ENCODE data around the gene DNAH17.

DNAH17 gene

GRCh38 chr17:78541488-78542206 lies 35.5 kb downstream of the DNAH17 start:
- peak; percentile 25 for DNase-seq

DNA sequence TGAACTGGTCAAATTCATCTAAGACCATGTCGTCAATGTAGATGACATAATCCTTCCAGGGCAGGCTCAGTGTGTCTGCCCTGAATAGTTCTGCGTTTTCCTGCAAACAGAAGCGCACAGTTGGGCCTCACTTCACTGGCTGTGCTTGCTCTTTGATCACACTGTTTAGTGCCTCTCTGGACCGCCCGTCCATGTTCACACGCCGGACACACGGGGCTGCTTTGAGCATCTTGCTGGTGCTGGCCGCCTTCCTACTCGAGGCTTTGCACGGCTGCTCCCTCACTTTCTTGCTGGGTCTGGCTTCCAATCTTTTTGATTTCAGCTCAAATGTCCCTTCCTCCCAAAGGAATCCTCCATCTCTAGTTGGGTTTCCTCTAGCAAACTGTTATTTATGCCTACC lies 37.4 kb downstream of the DNAH17 start:
- no peak for DNase-seq

DNA sequence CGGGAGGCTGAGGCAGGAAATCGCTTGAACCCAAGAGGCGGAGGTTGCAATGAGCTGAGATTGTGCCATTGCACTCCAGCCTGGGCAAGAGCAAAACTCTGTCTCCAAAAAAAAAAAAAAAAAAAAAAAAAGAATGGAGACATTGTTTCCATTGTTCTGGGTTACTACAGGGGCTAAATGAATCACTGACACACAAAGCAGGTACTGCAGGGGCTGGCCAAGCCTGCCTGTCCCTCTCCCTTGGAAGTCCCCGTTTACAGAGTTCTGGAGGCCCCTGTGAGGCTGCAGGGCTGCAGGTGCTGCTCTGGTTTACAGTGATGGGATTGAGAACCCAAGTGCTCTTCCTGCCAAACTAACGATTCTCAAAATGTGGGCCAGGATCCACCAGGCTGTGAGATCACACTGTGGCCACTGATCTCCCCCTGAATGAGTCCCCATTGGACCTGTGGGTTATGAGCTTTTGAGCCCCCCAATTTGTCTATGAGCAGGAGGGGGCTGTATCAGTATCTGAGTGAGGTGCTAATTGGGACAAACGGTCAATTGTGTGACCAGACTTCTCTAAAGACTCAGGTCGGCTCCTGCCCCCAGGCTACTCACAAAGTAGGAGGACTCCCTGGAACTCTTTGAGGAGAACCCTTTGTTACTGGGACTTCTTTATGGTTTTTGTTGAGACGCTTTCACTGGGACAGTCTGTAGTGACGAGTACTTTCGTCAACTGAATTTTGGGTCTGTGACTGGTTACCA lies 39.0 kb downstream of the DNAH17 start:
- DNase-seq = no peak

DNA sequence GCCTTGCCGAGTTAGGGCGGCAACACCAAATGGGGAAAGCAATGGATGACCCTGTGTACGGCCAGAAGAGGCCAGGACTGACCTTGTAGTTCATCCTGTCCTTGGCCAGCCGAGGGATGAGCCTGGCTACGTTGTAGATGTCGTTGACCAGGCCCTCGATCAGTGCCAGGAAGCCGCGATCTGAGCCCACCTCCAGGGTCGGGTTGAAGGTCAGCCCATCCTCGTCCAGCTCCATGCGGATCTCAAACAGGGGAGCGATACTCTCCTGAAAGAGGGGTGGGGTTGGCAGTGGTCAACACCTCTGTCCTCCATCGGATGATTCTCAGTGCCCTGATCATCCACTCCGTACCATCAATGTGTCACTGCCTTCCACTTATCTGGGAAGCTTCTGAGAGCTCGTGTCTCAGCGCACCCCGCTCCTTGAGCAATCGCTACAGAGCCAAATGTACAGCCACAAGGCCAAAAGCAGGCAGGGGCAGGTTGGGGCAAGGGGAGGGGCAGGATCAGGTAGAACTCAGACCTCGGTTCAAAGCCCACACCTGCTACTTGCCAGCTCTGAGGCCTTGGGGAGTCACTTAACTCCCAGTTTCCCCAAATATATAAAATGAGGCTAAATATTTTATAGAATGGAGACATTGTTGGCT lies 39.9 kb downstream of the DNAH17 start:
- DNase-seq = no peak

DNA sequence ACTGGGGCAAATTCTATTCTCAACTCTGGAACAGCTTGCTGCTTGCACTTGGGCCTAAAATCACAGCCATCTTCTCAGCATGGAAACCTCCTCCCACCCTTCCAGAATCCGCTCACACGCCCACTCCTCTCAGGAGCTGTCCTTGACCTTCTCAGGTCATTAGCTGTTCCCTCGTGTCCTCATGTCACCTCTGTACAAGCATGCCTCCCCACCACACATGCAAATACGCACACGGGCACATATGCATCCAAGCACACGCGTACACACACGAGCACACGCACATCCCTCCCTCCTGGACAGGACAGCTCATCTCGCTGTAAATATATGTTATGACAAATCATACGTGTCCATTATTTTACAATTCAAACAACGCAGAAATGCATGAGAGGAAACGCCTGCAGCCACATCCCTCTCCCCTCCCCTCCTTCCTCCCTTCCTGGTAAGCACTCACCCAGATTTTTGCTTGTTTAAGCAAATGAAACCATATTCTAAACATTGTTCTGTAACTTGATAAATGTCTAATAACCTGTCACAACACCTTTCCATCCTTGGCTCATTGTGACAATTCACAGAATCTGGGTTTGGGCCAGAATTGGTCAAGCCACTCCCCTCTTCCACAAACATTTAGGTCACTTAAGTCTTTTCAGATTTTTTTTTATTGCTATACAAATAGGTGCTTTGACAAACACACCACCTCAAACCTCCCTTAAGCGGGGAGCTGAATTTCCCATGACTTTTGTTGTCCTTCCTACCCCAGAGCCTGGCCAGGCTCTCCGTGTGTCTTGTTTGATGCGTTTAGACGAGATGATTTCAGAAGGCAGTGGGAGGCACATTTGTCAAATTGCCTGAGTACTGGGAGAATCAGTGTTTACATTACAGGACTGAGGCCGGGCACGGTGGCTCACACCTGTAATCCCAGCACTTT lies 41.7 kb downstream of the DNAH17 start:
- no peak for DNase-seq

DNA sequence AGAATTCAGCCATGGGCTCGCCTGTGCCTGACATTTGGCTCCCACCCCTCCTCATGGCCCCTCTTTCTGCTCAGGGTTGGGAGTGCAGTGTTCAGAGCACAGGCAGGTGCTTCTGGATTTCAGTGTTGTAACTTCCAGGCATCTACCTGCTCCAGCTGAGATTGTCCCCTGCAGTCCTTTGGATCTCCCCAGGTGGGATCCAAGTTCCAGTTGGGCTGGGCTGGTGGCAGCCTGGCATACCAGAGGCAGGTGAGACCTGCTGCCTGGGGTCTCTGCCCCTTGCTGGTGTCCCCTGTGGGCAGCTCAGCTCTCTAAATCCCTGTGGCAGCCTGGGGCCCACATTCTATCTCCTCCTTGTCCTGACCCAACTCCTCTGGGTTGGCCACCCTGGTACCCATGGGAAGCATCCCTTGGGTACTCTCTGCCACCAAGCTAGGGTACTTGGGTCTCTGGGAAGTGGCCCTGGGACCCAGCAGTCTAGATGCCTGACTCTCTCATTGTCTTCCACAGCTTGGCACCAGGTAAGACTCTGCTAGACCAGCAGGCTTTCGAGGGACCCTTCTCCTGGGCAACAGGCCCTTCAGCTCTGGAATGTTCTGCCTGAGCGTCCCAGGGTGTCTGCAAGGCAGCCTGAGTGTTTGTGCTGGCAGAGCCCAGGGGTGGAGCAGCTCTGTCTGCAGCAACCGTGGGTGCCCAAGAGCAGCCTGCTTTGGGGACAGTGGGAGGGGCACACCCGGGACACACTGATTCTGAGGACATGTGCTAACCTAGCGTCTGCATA lies 42.5 kb downstream of the DNAH17 start:
- DNase-seq = no peak

- peak; percentile 38 for DNase-seq
These were observed 44.1 kb downstream of the DNAH17 start for GRCh38 chr17:78532922-78533640.

DNA sequence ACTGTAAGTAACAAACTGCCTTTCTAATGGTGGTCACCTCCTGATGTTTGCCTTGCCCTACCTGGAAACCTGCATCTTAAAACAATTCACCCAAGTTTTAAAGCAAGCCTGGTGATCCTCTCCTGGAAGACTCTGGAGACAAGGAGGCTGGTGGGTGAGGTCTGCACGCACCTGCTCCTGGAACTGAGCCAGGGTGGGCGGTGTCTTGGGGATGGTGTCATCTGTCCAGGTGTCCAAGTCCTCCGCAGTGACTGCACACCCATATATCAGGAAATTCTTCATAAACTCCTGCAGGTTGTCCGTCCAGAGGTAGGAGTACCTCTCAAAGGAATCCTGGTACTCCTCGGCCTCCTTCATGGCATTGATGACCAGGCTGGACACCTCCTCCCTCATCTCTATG lies 44.9 kb downstream of the DNAH17 start:
- no peak for DNase-seq

DNA sequence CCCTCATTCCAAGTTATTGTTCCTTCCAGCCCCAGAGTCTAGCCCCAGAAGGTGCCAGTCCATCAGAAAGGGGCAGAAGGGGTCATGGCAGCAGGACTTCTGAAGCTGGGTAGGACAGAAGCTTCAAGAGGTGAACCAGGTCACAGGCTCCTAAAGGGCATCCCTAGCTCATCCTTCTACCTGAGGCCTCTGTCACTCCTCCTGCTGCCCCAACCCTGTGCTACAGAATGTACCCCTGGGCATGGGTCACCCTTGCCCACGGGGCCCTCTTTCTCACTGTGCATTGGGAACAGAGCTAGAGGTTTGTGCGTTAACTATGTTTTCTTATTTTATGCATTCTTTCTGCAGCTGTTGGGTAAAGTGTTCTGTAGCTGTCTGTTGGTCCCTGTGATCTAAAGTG lies 46.5 kb downstream of the DNAH17 start:
- no peak for DNase-seq

- DNase-seq = no peak
These were observed 47.1 kb downstream of the DNAH17 start for GRCh38 chr17:78529871-78530670.

- DNase-seq = no peak
These were observed 47.9 kb downstream of the DNAH17 start for GRCh38 chr17:78529251-78529650.

DNA sequence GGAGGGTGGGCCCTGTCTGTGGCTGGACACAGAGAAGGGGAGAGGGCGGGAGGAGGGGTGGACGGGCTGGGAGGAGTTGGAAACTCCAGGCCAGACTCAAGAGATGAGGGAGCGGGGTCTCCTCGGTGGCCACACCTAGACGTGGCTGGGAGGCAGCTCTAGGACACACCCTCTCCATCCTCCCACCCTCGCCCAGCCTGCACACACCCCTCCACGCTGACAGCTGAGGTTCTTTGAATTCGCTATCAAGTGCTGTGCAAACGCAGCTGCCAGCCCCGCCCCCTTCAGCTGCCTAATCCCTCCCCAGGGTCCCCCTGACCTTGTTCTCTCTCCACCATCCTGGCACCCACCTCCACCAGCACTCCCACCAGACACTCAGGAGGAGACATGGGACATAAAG lies 48.7 kb downstream of the DNAH17 start:
- DNase-seq = no peak

DNA sequence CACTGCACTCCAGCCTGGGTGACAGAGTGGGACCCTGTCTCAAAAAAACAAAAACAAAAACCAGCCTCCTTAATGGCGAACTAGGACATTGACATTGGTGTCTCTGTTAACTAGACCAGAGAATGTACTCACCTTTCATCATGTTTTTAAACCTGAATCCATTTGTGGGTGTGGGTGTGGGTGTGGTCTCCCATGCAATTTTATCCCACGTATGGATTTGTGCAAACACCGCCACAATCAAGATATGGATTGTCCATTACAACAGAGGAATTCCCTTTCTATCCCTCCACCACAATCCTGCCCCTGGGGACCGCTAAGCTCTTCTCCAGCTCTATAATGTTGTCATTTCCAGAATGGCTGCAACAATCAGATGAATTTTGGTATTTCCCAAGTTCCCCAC lies 49.9 kb downstream of the DNAH17 start:
- no peak for DNase-seq

GRCh38 chr17:78526231-78527025 lies 50.8 kb downstream of the DNAH17 start:
- DNase-seq = no peak

- DNase-seq = no peak
These were observed 51.6 kb downstream of the DNAH17 start for GRCh38 chr17:78525511-78526160.

GRCh38 chr17:78524870-78525510 lies 52.2 kb downstream of the DNAH17 start:
- DNase-seq = no peak

- DNase-seq = no peak
These were observed 53.1 kb downstream of the DNAH17 start for GRCh38 chr17:78523934-78524655.
